GM18951 (cell line): Measurements from ENCODE around the gene CDH26.
A peak's percentile ranks its signal among the peaks of the same experiment; 100 is the strongest.

Experiments
- POLR2A ChIP-seq: IDR thresholded peaks from 4 replicates; pipeline ENCODE4 v1.6.1; 2011; ENCODE audit warnings: mild to moderate bottlenecking; ENCODE audit not compliant: insufficient read length, insufficient read depth; ENCODE audit errors: extremely low read depth
- in situ Hi-C: fragments of 300-500 bp; cut with MboI; formaldehyde crosslinking; loops from one replicate; pipeline ENCODE4 v1.12.0; 2022; ENCODE audit warnings: low sequenced_read_pairs, mixed read lengths, inconsistent platforms; ENCODE audit not compliant: unreplicated experiment

CDH26 gene

DNA sequence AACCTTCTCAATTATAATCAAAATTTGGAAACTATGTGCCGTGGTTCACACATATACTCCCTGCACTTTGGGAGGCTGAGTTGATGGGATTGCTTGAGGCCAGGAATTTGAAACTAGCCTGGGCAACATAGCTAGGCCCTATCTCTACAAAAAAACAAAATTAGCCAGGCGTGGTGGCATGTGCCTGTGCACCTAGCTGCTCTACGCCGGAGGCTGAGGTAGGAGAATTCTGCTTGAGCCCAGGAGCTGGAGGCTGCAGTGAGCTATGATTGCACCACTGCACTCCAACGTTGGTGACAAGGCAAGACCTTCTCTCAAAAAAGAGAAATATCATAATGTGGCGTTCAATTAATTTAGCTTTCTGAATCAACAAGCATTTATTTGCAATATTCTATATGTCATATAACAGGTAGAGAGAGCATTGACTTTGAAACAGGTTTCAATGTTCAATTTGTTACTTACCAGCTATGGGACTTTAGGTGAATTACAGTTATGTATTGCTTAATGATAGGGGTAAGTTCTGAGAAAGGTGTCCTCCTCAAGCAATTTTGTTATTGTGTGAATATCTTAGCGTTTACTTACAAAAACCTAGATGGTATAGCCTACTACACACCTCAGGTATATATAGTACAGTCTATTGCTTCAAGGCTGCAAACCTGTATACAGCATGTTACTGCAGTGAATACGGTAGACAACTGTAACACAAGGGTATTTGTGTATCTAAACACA, 22.6 kb upstream of the CDH26 start:
- in situ Hi-C loops, result no loop called here
- TF ChIP-seq POLR2A, result no peak

DNA sequence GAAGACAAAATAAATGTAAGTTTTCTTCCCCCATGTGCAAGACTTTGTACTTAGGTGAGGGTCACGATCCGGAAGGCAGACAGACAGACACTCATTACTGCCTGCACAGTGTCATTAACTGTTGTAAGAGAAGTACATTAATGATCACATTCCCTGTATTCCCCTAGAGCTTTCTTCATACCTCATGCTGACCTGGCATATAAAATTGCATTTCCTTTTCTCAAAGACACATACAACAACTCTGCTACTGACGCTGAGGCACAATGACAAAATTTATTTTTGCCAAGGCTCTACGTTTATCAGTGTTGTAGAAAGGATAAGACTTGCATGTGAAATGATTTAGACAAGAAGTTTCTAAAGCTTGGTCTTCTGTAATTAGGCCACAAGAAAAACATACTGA, 21.8 kb upstream of the CDH26 start:
- no peak for TF ChIP-seq POLR2A
- in situ Hi-C loops, result no loop called here

DNA sequence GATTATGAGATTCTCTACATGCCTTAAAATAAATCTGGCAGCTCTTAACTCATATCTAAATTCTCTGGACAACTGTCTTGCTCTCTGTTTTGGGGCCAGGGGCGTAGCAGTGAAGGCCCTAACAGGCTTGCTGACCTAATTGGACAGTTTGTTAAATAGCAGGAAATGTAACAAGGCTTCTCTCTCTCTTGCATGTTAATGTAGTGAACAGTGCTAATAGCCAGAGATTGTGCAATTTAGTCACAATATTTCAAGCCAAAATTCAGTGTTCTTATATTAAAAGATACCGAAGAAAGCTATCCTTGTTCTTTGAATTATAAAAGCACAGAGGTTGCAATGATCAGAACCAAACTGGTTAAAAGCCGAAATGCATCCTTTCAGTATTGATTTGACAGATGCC, 21.1 kb upstream of the CDH26 start:
- TF ChIP-seq POLR2A, result no peak
- in situ Hi-C loops, result no loop called here

DNA sequence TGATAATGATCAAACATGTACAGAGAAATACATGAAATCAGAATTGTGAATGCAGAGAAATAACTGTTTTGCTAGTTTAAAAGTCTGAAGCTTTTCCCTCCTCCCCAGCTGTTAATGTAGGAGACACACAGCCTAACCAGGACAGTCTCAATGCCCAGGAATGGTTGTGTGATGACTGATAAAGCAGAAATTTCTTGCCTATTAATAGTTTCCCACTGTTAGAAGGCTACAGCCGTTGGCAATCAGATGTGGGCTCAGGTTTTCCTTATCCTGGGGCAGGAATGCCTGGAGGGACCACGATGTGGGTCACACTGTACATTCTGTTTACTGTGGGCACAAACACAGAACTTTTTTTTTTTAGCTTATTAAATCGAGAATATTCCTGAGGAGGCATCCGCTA, 20.0 kb upstream of the CDH26 start:
- in situ Hi-C loops, result no loop called here
- TF ChIP-seq POLR2A, result no peak

DNA sequence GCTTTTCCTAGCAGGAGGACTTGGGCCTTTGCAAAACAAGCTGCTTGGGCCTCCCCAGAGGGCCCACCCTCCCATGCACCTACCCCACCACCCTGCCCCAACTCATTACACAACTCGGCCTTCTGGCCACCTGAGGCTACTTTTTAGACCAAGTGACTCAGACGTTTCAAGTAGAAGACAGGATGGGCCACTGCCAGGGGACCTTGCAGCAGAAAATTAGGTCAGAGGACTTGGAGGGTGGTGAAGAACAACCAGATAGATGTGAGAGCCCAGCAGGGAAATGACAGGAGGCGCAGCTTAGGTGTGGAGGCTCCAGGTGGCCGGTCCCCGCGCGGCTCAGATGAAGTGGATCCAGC, 19.5 kb upstream of the CDH26 start:
- in situ Hi-C loops, result no loop called here
- no peak for TF ChIP-seq POLR2A

DNA sequence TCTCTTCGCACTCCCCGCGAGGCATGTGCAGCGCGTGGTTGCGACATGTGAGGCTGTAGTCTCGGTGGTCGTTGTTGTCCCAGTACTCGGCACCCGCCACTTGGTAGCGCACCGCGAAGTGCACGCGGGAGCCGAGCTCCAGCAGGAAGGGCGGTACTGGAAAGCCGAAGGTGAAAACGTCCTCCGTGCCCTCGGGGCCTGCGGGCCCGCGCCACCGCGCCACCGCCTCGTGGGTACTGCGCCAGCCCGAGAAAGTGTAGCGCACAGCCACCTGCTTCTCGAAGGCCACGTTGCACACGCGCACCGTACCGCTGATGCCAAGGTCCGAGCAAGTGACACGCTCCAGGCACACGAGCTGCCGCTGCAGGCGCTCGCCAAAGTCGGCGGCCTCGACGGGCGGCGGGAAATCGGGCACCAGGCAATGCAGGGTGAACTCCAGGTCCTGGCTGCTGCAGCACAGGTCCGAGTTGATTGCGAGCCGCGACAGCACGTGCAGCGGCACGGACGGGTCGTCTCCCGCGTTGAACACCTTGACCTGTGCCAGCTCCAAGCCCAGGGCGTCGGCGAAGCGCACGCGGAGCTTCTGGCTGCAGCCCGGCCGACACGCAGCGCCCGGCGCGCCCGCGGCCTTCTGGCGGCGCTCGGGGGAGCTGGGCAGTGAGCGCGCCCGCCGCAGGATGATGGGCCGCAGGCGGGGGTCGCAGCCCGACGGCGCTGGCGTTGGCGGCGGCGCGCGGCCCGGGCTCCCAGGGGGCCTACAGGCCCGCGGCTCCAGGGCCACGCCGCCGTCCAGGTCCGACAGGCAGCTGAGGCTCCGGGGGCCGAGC, 19.0 kb upstream of the CDH26 start:
- TF ChIP-seq POLR2A, result no peak
- in situ Hi-C loops, result no loop called here

DNA sequence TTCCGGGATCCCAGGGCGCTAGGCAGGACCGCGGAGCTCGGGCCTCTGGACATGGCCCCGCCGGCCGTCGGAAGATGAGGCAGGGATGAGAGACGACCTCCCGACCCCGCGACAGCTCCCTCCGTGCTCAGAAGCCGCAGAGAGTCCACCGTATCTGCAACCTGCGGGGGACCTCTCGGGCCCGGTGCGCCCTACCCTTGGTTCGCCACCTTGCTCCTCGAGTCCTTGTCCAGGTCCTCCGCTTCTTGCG, 18.4 kb upstream of the CDH26 start:
- no peak for TF ChIP-seq POLR2A
- in situ Hi-C loops, result no loop called here

DNA sequence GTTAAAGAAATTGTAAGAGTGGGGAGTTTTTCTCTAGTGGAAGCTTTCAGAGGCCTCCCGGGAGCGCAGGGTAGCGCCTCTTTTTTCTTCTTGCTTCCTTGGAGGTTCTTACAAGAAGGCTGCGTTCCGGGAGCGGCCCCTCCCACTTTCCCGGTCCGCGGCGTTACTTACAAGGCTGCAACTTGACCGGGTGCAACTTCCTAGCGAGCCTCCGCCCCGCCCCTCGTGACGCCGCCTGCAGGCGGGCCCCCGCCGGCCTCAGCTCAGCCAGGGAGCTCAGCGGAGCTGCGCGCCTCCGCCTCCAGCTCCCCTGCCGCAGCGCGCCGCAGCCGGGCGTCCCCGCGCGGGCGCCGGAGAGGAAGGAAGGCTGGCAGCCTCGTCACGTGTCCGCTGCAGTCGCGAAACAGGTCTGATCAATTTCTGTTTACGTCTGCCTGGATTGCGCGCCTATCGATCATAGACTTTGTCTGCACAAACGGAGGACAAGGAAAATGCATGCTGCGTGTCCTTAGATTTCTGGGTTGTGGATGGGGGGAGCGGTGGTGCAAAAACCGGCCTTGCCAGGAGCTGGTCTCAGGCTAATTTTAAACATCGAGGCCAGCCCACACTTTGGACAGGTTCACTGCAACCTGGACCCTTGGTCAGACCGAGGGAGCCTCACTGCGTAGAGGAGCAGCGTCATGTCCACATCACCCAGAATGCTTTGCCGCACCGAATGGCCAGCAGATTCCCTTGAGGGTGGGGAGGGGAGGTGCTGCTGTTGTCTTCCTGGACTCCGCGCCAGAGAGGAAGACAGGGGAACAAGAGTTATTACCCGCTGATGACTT, 17.9 kb upstream of the CDH26 start, which contains the start of the genes FAM217B and PPP1R3D:
TSS of gene FAM217B (plus strand) at position 261 of the 827 bp plus-strand sequence. CDS start 3,555 bp downstream, outside the sequence.
TSS of gene PPP1R3D (minus strand) at position 177 of the 827 bp plus-strand sequence. CDS start 374 bp downstream, outside the sequence.
- in situ Hi-C loops, result no loop called here
- peak; percentile 86 for TF ChIP-seq POLR2A

DNA sequence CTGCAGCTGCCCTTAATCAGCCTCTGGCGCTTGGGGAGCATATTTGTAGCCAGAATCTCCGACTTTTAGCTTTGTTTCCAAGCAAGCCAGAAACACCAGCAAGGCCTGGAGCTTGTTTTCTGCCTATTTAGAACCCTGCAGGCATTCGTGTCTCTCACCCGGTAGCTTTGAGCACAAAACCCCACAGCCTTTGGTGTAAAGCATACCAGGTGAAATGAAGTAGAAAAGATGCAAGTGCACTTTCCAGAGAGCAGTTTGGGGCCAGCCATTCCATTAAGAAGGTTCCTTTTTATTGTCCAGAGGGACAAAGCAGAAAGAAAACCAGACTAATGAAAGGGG, 17.3 kb upstream of the CDH26 start:
- TF ChIP-seq POLR2A, result no peak
- in situ Hi-C loops, result no loop called here

DNA sequence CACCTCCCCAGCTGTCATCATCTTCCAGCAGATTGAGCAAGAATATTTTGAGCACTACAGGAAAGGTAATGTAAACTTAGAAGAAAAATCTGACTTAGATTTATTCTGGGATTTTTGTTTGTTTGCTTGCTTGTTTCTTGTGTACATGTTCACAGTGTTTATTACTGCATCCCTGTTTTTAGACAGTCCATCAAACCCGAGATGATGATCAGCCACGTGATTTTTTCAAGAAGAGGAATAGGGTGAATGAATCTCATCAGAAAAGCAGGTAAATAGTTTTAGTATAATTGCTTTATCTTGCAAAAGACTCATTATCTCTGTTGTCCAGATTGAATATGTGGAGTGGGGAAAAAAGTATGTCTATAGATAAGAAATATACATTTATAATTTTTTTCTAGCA, 16.0 kb upstream of the CDH26 start:
- in situ Hi-C loops, result no loop called here
- no peak for TF ChIP-seq POLR2A

DNA sequence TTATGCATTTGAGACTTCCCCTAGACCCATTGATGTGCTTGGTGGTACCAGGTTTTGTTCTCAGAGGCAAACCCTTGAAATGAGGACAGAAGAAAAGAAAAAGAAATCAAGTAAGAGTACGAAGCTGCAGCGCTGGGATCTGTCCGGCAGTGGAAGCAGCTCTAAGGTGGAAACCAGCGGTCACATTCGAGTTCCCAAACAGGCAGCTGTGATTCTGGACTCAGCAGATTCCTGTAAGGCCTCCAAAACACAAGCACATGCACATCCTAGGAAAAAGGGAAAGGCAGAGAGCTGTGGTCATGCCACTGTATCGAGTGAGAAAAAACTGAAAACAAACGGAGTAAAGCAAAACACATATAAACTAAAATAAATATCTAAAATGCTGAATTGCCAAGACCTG, 13.5 kb upstream of the CDH26 start:
- in situ Hi-C loops, result no loop called here
- TF ChIP-seq POLR2A, result no peak

DNA sequence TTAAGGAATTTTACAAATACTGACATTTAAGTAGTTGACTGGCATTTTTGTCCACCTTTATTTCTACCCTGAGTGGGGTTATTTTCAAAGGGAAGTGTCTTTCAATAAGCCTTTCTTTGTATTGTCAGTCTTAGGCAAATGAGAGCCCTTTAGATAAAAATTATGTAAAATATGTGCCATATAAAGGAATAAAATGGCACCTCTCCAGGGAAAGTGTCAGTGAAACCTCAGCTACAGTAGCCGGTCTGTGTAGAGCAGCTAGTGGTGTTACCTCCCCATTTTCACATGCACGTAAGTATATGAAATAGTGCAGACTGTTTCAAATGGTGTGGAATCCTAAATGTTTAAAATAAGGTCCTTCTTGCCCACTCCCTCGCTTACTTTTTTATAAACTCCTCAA, 13.0 kb upstream of the CDH26 start:
- in situ Hi-C loops, result no loop called here
- no peak for TF ChIP-seq POLR2A

DNA sequence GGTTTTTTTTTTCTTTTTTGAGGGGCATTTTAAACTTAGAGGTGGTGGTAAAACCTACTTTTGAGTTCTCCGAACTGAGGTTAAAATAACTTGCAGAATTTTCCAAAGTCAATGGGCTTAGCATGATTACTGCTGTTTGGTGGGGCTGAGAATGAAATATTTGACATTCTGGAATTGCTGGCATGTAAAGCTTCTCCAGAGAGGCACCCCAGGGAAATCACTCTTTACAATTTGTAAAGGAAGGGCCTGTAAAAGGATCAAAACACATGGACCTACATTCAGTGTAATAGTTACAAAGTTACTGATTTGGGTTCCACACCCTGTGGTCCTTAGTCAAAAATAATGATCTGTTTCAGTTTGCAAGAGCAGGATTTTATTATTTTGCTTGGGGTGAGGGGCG, 12.5 kb upstream of the CDH26 start:
- in situ Hi-C loops, result no loop called here
- TF ChIP-seq POLR2A, result no peak
